Measurements from ENCODE around the gene SFT2D1. TPM values are rescaled to one million over a fixed set of nuclear protein-coding genes. Genes with fewer than 3 reads are reported as not detected.

The SFT2D1 gene
- total RNA-seq, 1 experiment from 2014 or later: 54.1 TPM

GRCh38 chr6:166370489-166370888 is 28.1 kb upstream of the SFT2D1 start:
- Histone ChIP-seq H3K4me1 (ENCODE audit: control insufficient read depth, insufficient read depth, low read length) (no peaks in the 10 kb centered on the region), H3K27ac (ENCODE audit: low read length) (no peak overlapping the region), H3K4me3 (ENCODE audit: low read depth in 2 of 2, low read length in 2 of 2) (no peak overlapping the region), H3K27me3 (ENCODE audit: control insufficient read depth, insufficient read depth, low read length) (no peaks in the 10 kb centered on the region), H3K36me3 (ENCODE audit: control insufficient read depth, insufficient read depth, low read length) (no peaks in the 10 kb centered on the region), H3K9me3 (ENCODE audit: control insufficient read depth, insufficient read depth, low read depth, low read length) (no peaks in the 10 kb centered on the region)
- no TSS peak for BruUV-seq (replicated peaks)
- ATAC-seq: no peak
- in situ Hi-C loops (cut with HindIII; ENCODE audit: low pct_unique_long_range_greater_than_20kb, low sequenced_read_pairs) (no loop called here), intact Hi-C loops (cut with micrococcal nuclease; ENCODE audit: unreplicated experiment) (no loop called here)
- CTCF ChIA-PET: no interaction called here
- DNase-seq (ENCODE audit: low read depth, low spot score): no peak
- TF ChIP-seq TCF7L2 (IDR thresholded peaks at IDR 0.05; ENCODE audit: low read depth, low read length): no peak
- TF ChIP-seq SIN3A (IDR thresholded peaks at IDR 0.05; ENCODE audit: borderline replicate concordance, insufficient read depth, low read depth, low read length): no peak
- no peak for TF ChIP-seq REST (IDR thresholded peaks at IDR 0.05; ENCODE audit: insufficient read depth in 1 of 2, low read depth in 2 of 2, low read length in 1 of 2)
- no peak for TF ChIP-seq POLR2AphosphoS5 (IDR thresholded peaks at IDR 0.05; ENCODE audit: low read depth, low read length)
- no peak for TF ChIP-seq CTCF (IDR thresholded peaks at IDR 0.05)
- POLR2A ChIA-PET: no interaction called here

- DNase-seq (ENCODE audit: low read depth, low spot score): no peak
- TF ChIP-seq TCF7L2 (IDR thresholded peaks at IDR 0.05; ENCODE audit: low read depth, low read length): no peak
- H3K27ac ChIP-seq (ENCODE audit: low read length): no peak overlapping the region
- ChIA-PET POLR2A (no interaction called here), CTCF (no interaction called here)
- no peak for ATAC-seq
- no peaks in the 10 kb centered on the region for H3K36me3 ChIP-seq (ENCODE audit: control insufficient read depth, insufficient read depth, low read length)
- H3K27me3 ChIP-seq (ENCODE audit: control insufficient read depth, insufficient read depth, low read length): no peaks in the 10 kb centered on the region
- intact Hi-C loops (cut with micrococcal nuclease; ENCODE audit: unreplicated experiment): no loop called here
- no peak overlapping the region for H3K4me3 ChIP-seq (ENCODE audit: low read depth in 2 of 2, low read length in 2 of 2)
- BruUV-seq (replicated peaks): no TSS peak
- H3K4me1 ChIP-seq (ENCODE audit: control insufficient read depth, insufficient read depth, low read length): no peaks in the 10 kb centered on the region
- H3K9me3 ChIP-seq (ENCODE audit: control insufficient read depth, insufficient read depth, low read depth, low read length): no peaks in the 10 kb centered on the region
- in situ Hi-C loops (cut with HindIII; ENCODE audit: low pct_unique_long_range_greater_than_20kb, low sequenced_read_pairs): no loop called here
These were observed 27.4 kb upstream of the SFT2D1 start for GRCh38 chr6:166369782-166370181.

GRCh38 chr6:166366921-166367320 is 24.6 kb upstream of the SFT2D1 start:
- no peaks in the 10 kb centered on the region for H3K4me1 ChIP-seq (ENCODE audit: control insufficient read depth, insufficient read depth, low read length)
- intact Hi-C loops (cut with micrococcal nuclease; ENCODE audit: unreplicated experiment): no loop called here
- CTCF ChIA-PET: no interaction called here

More at GRCh38 chr6:166366921-166367320, 24.6 kb upstream of the SFT2D1 start:
- in situ Hi-C loops (cut with HindIII; ENCODE audit: low pct_unique_long_range_greater_than_20kb, low sequenced_read_pairs): no loop called here
- no peaks in the 10 kb centered on the region for H3K27me3 ChIP-seq (ENCODE audit: control insufficient read depth, insufficient read depth, low read length)
- no peak overlapping the region for H3K27ac ChIP-seq (ENCODE audit: low read length)
- no peak overlapping the region for H3K4me3 ChIP-seq (ENCODE audit: low read depth in 2 of 2, low read length in 2 of 2)
- no peak for ATAC-seq
- no peaks in the 10 kb centered on the region for H3K36me3 ChIP-seq (ENCODE audit: control insufficient read depth, insufficient read depth, low read length)
- no peak for TF ChIP-seq TCF7L2 (IDR thresholded peaks at IDR 0.05; ENCODE audit: low read depth, low read length)
- no peak for TF ChIP-seq POLR2AphosphoS5 (IDR thresholded peaks at IDR 0.05; ENCODE audit: low read depth, low read length)
- no peak for TF ChIP-seq CTCF (IDR thresholded peaks at IDR 0.05)
- TF ChIP-seq SIN3A (IDR thresholded peaks at IDR 0.05; ENCODE audit: borderline replicate concordance, insufficient read depth, low read depth, low read length): no peak
- TF ChIP-seq REST (IDR thresholded peaks at IDR 0.05; ENCODE audit: insufficient read depth in 1 of 2, low read depth in 2 of 2, low read length in 1 of 2): no peak
- DNase-seq (ENCODE audit: low read depth, low spot score): no peak
- no peaks in the 10 kb centered on the region for H3K9me3 ChIP-seq (ENCODE audit: control insufficient read depth, insufficient read depth, low read depth, low read length)
- POLR2A ChIA-PET: no interaction called here
- no TSS peak for BruUV-seq (replicated peaks)

All from Panc1 (cell line).